HL-60 (cell line): ENCODE data around the gene STAG3.

ENCODE experiments used
- DNase-seq, 2 experiments: peaks; one replicate each; pipeline ENCODE4 v3.0.0-alpha.2; 2010 to 2020; ENCODE audit warnings: low read depth in 1 of 2, low spot score in 1 of 2
- H3K27ac ChIP-seq: fragments of 250-450 bp; sonication (Bioruptor Pico); replicated peaks from 2 replicates; pipeline ENCODE4 v1.5.1; 2020; ENCODE audit warnings: mild to moderate bottlenecking, moderate library complexity
- H3K27me3 ChIP-seq: fragments of 250-450 bp; sonication (Bioruptor Pico); 2 replicates; pipeline ENCODE4 v1.5.1; 2021; ENCODE audit warnings: mild to moderate bottlenecking, moderate library complexity; ENCODE audit not compliant: insufficient read depth, poor library complexity, severe bottlenecking
- H3K4me3 ChIP-seq: replicated peaks from 2 replicates; pipeline ENCODE4 v1.5.1; 2011; ENCODE audit warnings: mild to moderate bottlenecking, control low read depth, low read length; ENCODE audit not compliant: insufficient read depth
- CTCF ChIP-seq: IDR thresholded peaks from one replicate; pipeline ENCODE4 v1.5.1; 2011; ENCODE audit warnings: low read length, control low read depth, inconsistent platforms; ENCODE audit not compliant: insufficient read depth
- GABPA ChIP-seq: IDR thresholded peaks from 2 replicates; pipeline ENCODE4 v1.6.1; 2012; ENCODE audit warnings: low read depth
- POLR2AphosphoS5 ChIP-seq: IDR thresholded peaks from 2 replicates; pipeline ENCODE4 v1.6.1; 2012; ENCODE audit warnings: low read depth
- REST ChIP-seq: IDR thresholded peaks from 2 replicates; pipeline ENCODE4 v1.6.1; 2012; ENCODE audit warnings: low read depth; ENCODE audit not compliant: insufficient replicate concordance
- SPI1 ChIP-seq: IDR thresholded peaks from 2 replicates; pipeline ENCODE4 v1.6.1; 2012; ENCODE audit warnings: low read depth, mild to moderate bottlenecking, borderline replicate concordance

STAG3 gene

GRCh38 chr7:100220586-100221230 lies 43.0 kb downstream of the STAG3 start:
- no peak for TF ChIP-seq REST
- no peak for TF ChIP-seq GABPA
- no peak for TF ChIP-seq CTCF
- TF ChIP-seq POLR2AphosphoS5: no peak
- no peak for TF ChIP-seq SPI1
- H3K27me3 ChIP-seq: no peaks in the 10 kb centered on the region
- DNase-seq: no peak
- H3K27ac ChIP-seq: no peak overlapping the region
- no peak overlapping the region for H3K4me3 ChIP-seq

- TF ChIP-seq SPI1 (no peak), POLR2AphosphoS5 (no peak), REST (no peak), CTCF (no peak), GABPA (no peak)
- no peak overlapping the region for H3K27ac ChIP-seq
- H3K27me3 ChIP-seq: no peaks in the 10 kb centered on the region
- no peak overlapping the region for H3K4me3 ChIP-seq
- DNase-seq: no peak
These were observed 43.6 kb downstream of the STAG3 start for GRCh38 chr7:100221231-100221718.

GRCh38 chr7:100221767-100222444 lies 44.2 kb downstream of the STAG3 start:
- no peaks in the 10 kb centered on the region for H3K27me3 ChIP-seq
- no peak overlapping the region for H3K4me3 ChIP-seq
- no peak for TF ChIP-seq CTCF
- TF ChIP-seq POLR2AphosphoS5: no peak
- no peak for TF ChIP-seq SPI1
- TF ChIP-seq GABPA: no peak
- TF ChIP-seq REST: no peak
- no peak for DNase-seq
- H3K27ac ChIP-seq: no peak overlapping the region
